OCI-M1 (cell line): Measurements from ENCODE around the gene PICK1.

Experiments
- DNase-seq: peaks from one replicate; lab custom pipeline; 2025; lab: John Stamatoyannopoulos, UW

Gene PICK1

DNA sequence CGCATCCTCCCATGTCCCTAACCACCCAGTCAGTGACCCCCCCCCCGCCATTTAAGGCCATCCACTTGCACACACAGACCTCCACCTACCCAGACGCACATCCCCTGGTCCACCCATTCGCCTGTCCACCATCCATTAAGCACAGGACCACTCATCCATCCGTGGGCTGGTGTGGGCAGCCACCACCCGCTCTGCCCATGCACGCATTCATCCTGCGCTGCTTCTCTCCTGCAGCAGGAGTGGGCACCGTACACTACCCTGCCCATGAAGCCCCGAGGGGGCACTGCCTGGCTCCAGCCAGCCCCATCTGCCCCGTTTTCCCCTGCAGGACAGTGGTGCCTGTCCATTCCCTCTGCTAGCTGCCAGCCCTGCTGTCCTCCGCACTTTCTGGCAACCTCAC, 30.7 kb downstream of the PICK1 start:
- no peak for DNase-seq

DNA sequence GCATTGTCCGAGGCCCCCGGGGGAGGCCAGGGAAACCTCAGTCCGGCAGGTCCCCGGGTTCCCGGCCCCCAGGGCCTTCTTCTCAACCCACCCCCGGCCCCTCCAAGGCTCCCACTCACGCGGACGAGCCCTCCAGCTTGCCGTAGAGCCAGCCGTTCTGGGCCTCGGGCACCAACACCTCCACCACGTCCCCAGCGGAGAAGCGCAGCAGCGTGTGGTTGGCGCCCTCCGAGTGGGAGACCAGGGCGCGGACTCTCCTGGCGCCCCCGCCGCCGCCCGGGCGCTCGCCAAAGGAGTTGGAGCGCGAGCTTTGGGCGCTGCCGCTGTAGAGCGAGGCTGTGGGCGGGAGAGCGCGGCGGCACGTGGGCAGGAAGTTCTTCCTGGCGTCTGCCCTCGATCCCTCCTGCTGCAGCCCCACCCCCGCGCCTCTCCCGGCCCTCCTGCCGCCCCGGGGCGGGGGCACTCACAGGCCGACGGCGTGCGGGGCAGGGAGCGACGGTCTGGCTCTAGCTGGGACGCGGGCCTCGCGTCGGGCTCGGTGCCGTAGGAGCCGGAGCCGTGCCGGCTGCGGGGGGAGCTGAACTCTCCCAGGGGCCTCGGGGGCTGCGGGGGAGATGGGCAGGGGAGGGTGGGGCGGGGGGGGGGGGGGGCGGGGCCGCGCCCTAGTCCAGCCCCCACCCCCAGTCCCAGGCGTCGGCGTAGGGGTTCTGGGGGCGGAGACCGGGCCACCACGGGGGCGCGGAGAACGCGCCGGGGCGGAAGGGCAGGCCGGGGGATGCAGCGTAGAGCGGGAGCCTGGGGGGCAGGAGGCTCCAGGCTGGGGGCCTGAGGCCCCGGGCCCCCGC, 31.6 kb downstream of the PICK1 start:
- DNase-seq, result no peak

DNA sequence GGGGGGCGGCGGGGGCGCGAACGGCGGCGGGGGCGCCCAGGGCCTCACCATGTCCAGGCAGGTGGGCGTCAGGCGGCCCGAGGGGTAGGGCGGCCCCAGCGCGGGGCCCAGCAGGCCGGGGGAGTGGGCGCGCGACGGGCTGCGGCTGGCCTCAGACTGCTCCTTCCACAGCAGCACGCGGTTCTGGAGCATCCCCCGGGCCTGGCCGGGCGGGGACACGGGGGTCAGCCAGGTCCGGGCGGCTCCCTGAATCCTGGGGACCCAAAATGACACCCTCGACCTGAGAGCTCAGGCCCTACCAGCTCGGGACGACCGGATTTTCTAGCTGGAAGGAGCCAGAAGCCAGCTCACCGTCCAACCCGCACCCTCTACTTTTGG, 32.3 kb downstream of the PICK1 start:
- DNase-seq, result no peak

DNA sequence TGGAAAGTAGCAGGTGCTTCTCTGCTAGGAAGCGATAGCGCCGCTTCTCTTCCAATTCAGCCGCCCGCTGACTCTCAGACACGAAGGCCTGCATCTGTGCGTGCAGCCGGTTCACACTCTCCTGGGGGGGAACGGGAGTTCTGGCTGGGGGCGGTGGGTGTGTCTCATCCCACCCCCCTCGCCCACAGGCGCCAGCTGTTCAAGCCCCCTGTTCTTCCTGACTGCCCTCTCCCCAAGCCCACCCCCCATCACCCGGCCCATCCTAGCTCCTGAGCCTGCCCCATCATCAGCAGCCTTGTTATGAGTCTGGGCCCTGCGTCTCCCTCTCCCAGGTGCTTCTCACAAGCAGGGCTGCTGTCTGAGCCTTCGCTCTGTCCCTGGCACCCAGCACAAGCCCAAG, 39.9 kb downstream of the PICK1 start:
- no peak for DNase-seq

DNA sequence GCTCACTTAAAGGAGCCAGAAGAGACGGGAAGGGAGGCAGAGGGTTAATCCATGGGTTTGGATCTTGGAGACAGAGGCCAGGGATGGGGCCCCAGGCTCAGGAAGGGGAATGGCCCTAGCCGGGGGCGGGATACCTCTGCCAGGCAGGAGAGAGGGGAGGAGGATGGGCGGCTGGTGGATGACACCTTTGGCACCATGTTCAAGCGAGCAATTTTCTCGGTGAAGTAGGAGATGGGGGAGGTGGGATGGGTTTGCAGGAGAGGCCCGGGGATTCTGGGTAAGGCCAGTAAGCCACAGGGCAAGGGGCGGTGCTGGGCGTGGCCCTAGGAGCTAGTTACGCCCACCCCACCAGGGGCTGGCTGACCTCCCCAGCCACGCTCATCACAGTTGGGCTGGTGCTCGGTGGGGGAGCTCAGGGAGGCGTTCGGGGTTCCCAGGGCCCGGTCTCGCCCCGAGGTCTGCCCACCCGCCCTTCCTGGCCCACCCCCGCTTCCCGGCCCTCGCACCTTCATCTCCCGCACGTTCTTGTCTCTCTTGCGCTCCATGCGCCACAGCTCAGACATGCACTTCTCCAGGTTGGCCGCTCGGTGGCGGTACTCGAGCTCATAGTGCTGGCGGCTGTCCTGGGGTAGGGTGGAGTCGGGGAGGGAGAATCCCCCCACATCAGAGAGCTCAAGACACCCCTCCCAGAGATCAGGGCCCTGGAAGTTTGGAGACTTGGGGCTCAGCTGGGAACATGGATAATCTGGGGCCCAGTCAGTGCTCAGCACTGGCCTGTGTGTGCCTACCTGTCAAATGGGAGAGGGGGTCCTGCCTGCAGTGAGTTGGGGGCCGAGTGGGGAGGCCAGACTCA, 40.6 kb downstream of the PICK1 start:
- DNase-seq, result no peak

DNA sequence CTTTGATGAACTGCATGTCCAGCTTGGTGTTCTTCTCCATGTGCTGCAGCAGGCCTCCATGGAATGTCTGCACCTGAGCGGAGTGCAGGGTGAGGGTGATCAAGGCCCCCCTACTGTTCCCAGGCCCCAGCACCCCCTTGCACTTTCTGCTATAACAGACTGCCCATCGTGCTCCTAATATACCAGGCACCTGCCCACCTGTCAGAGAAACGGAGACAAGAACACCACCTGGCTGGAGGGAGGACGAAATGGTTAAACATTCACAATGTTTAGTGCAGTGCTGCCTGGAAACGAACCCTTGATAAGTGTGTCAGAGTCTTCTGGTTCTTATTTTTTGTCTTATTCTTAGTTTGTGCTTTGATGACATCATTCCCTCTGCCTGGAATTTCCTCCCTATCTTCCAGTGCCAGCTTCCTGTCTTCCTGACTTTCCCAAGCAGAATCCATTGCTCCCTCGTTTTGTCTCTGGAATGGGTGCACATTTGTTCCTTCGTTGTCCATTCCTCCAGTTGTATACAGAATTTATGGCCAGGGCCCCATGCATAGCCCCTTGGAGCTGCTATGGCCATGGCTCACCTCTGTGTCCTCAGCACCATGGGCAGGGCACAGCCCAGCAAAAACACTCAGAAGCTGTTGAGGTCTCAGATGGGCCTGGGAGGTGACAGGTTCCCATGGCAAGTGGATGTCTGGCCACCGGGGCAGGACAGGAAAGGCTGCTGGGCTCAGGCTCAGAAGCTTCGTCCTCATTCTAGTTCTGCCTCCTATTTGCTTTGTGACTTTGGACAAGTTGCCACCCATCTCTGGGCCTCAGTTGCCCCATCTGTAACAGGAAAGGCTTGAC, 41.4 kb downstream of the PICK1 start:
- no peak for DNase-seq

DNA sequence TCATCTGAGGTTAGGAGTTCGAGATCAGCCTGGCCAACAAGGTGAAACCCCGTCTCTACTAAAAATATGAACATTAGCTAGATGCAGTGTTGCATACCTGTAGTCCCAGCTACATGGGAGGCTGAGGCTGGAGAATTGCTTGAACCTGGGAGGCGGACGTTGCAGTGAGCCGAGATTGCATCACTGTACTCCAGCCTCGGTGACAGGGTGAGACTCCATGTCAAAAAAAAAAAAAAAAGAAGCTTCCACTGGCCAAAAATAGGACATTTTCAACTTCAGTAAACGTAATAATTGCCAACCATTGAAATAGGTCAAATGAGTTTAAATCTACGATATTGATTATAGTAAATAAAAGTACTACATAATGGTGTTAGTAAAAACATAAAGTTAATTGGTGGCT, 46.4 kb downstream of the PICK1 start:
- DNase-seq, result no peak

DNA sequence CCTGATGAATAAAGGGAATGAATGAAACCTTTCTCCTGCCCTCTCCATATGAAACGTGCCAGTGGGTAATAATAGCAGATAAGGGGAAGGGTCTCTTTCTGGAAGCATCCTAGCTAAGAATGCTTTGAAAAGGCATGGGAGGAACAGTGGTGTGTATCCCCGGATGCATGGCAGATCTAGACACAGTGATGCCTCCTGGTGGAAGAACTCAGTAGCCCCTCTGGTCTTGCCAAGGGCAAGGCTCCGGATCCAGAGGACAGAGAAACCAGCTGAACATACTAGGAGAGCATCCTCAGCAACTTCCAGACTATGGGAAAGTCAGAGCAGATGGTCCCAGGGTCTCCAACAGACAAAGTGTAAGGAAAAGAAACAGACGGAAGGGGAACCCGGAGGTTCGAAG, 46.9 kb downstream of the PICK1 start:
- DNase-seq, result peak; percentile 3

DNA sequence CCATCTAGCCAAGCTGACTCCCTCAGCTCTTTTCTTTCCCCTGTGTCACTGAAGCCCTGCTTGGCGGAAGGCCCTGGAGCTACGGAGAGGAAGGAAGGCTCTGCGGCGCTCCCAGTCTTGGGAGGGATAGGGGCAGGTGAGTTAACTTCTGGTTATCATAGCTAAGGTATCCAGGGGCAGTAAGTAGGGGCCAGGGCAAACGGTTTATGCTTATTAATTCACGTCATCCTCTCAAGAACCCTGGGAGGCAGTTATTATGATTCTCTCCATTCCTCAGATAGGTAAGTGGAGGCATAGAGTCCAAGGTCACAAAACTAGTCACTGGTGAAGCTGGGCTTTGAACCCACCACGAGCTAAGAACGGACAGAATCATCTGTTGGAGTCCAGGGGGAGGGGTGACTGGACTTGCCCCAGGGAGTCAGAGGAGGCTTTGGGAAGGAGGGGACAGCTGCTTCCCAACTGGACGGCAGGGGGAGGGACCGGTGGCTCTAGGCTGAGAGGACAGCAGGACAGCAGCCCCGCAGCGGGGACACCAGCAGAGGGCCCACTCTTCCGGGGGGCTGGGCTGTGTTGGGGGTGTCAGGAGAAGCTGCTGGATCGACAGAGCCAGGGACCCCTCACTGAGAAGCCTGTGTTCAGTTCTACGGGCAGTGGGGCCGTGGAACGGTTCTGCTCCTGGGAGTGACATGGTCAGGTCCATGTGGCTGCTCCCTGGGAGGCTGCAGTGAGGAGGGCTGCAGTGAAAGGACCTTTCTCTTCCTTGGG, 49.8 kb downstream of the PICK1 start:
- no peak for DNase-seq

DNA sequence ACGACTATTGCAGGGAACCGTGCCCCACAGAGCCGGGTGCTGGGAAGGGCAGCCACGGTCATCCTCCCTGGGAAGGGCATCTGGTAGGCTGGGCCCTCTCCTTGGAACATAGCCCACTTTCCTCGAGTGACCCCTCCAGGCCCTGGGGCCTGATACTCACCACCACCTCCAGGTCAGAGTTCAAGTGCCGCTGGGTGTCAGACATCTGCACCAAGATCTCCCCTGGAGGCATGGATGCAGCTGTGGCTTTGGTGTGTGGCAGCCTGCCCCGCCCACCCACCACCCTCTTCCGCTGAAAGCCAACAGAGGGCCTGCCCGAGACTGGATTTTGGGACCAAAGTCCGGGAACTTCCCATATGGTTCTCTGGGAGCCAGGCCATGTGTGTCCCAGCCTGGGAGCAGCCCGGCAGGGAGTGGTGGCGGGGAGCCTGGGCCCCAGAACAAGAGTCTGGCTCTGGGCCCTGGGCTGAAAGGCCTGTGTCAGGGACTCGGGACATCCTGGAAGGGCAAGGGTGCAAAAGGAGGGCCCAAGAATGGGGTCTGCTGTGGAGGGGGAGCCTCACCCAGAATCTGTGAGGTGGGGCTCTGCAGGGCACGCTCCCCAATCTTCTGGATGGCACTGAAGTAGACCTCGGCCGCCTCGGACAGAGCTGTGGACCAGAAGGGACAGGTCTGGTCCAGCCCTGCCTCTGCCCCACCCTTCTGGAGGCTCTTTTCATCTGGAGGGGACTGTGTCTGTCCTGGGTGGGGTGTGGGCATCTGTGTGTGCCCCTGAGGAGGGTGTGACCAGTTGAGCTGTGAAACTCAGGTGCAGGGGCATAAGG, 50.7 kb downstream of the PICK1 start:
- DNase-seq, result no peak

DNA sequence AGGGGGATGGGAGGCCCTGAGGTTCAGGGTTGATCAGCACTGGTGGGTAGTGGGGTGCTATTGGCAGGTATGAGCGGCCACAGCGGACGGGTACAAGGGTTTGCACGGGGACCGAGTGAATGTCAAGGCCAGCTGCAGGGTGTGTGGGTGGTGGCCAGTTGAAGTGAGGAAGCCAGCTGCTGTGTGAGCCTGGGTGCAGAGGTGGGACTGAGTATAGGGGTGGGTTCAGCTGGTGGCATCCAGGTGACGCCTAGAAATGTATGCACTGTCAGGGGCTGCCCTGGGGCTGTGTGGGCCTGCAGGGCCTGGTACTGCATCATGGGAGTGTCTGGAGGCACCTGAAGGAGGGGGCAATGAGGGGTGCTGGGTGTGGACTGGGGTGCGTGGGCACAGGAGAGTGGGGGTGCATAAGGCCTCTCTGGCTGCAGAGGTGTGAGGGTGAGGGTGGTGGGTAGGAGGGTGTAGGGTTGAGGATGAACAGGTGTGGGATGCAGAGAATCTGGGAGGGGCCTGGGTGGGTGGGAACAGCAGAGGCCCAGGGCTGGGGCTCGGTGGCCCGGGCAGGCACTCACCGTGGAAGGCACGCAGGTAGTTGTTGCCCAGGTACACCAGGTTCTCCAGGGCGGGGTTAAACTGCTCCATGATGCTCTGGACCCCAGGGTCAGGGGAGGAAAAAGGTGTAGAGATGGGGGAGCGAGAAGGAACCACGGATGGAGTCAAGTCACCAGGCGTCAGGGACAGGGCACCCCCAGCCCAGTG, 51.5 kb downstream of the PICK1 start:
- DNase-seq, result no peak

DNA sequence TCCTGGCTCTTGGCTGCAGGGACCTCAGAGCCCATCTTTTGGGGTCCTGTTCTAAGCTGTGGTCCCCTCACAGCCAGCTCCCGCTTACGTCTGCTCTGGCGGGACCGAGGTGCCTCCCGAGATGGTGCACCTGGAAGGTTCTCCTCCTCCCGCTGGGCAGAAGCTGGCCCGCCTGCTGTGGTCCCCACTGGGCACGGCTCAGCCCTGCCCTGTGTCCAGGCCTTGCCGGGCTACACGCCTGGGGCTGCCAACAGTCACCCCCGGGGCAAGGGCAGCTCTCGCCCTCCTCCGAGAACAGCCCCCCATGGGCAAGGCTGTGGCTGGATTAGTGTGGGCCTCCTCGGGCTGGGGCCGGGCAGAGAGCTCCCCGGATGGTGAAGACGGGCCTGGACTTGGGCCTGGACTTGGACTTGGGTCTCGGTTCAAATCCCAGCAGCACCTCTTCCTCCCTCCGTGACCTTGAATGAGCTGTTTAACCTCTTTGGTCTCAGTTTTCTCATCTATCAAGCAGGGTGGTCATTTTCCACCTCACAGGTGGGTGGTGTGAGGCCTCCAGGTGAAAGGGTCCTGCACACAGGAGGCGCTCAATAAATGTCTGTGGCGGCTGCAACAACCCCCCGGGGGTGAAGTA, 52.3 kb downstream of the PICK1 start:
- no peak for DNase-seq

DNA sequence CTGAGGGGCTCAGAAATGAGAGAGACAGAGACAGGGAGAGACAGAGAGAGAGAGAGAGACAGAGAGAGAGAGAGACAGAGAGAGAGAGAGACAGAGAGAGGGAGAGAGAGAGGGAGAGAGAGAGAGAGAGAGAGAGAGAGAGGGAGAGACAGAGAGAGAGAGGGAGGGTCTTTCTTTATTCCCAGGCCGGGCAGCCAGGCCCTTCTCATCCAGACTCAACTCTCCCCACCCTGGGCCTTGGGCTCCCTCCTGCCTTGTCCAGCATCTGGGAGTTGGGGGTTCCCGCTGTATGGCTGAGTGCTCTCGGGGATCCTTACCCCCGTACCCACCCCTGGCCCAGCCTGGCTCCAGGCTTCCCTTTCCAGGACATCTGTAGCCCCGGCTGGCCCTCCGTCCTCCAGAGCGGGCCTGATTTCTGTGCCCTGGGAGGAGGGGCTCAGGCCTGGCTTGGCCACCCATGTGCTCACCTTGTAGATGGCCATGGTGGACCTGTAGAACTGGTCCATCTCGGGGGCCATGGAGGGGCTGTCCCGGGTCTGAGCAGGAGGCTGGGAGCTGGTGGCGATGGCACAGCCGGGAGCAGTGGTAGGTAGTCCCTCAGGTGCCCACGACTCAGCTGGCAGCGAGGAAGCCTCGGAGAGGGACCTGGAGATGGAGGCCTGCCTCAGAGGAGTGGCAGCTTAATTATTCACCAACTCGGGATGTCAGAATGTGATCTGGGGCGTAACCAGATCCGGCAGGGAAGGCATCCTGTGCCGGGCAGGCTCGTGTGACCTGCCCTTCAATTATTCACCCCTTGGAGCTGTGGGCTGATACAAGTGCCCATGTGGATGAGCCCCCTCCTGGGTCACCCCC, 53.0 kb downstream of the PICK1 start, which contains the start of gene BAIAP2L2:
Gene BAIAP2L2 (minus strand): TSS at position 677 of the 855 bp plus-strand sequence. CDS start 159 bp downstream, at position 518.
- DNase-seq, result no peak

DNA sequence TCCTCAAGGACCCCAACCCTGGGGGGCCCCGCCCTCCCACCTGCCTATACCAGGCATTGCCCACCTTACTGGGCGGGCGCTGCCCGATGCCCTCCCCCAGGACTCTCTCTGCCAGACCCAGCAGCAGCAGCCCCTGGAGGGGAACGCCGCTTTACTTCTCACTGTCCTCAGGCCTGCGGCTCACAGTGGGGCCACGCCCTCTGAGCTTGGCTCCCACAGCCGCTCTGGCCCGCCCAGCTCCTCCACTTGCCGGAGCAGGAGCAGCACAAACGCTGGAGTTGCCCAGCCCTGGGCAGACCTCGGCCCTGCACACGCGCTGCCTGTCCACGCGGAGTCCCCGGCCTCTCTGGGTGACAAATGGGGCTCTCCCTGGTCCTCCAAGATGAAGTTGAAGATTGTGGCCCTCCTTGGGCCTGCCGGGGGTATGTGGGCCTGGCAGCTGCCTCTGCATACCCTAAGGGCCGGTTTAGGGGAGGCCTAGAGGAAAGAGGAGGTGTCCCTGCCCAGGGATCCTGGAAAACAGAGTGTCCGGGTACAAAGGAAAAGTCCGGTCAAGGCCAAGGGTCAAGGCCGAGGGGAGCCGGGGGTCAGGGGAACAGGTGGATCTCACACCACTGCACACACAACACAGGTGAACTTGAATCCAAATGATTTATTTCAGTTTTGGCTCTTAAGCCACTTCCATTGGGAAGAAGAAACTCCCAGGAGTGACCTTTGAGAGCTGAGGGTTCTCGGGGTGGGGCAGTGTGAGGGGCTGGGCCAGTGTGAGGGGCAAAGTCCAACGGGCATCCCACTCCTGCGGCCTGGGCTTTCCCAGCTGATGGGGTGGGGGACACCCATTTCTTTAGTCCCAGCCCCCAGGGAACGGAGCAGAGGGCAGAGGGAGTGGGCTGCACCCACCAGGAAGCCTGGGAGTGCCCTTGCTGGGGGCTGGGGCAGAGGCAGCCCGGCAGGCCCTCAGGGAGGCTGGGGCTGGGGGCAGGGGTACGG, 54.0 kb downstream of the PICK1 start:
- no peak for DNase-seq

DNA sequence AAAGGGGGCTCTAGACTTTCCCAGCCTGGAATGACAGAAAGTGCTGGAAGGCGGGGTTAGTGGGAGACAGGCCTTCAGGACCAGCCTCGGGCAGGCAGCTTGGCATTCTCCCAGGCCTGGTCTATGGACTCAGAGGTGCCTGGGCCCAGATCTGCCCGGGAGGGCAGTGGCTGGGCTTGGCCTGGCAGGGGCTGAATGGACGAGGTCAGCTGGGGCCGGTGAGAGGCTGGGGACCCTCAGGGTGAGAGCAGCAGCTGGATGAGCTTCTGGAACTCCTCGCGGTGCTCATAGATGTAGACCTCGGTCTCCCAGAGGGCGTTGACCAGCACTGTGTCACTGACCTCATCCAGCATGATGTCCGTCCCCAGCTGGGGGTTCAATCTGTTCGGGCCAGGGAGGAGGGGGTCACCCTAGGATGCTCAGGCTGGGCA, 54.7 kb downstream of the PICK1 start:
- no peak for DNase-seq

DNA sequence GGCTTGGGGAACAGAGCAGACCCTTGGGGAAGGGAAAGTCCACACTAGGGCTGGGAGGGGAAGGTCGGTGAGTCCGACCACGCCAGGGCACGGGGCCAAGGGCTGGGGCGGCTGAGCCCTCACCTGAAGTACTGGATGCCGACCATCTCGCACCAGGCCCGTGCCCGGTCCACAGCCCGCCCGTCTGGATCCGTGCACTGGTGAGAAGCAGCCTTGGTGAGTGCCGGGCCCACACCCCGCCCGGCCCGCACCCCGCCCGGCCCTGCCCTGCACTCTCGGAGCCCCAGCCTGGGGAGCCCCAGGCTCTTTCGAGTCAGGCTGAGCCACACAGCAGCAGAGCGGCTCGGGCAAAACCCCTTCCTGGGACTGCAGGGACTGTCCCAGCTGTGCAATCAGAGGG, 55.2 kb downstream of the PICK1 start:
- DNase-seq, result no peak
